Mononuclear cell (primary cell): ENCODE data around the gene DEF6. TPM values are rescaled to one million over a fixed set of nuclear protein-coding genes. Genes with fewer than 3 reads are reported as not detected.
"Not testable (repeated sequence)": the region's sequence is repeated elsewhere in the genome, so short reads cannot be mapped to it uniquely, and the experiment has no call there.

Source experiments
- H3K27me3 ChIP-seq: 2 replicates; pipeline ENCODE4 v1.6.0; 2011; ENCODE audit warnings: low read length, control low read depth; ENCODE audit not compliant: insufficient read depth
- H3K4me1 ChIP-seq: 2 replicates; pipeline ENCODE4 v1.5.1; 2011; ENCODE audit warnings: mild to moderate bottlenecking, low read length, control low read depth; ENCODE audit not compliant: insufficient read depth
- H3K4me3 ChIP-seq: 2 replicates; pipeline ENCODE4 v1.5.1; 2011; ENCODE audit warnings: mild to moderate bottlenecking, low read length, moderate library complexity
- H3K9me3 ChIP-seq: 2 replicates; pipeline ENCODE4 v1.5.1; 2011; ENCODE audit warnings: low read depth, mild to moderate bottlenecking, control low read depth, low read length
- total RNA-seq: library from RNA; depleted of rRNA; stranded (reverse); fragments of >200 nt; gene quantifications from one replicate; pipeline ENCODE4 v1.2.3, GENCODE V29; 2012

Gene DEF6
- total RNA-seq, 1 donor, result 80.1 TPM

GRCh38 chr6:35295521-35296315 lies 1.9 kb upstream of the DEF6 start:
- H3K4me1 ChIP-seq, result peaks cover 37% of the 10 kb centered on the region
- H3K27me3 ChIP-seq, result no peaks in the 10 kb centered on the region
- no peak overlapping the region for H3K4me3 ChIP-seq
- no peaks in the 10 kb centered on the region for H3K9me3 ChIP-seq

GRCh38 chr6:35296931-35297600 lies 552 bp upstream of the DEF6 start:
- peak overlapping the region; percentile 66 for H3K4me3 ChIP-seq
- no peaks in the 10 kb centered on the region for H3K27me3 ChIP-seq
- peaks cover 51% of the 10 kb centered on the region for H3K4me1 ChIP-seq
- H3K9me3 ChIP-seq, result no peaks in the 10 kb centered on the region

- H3K27me3 ChIP-seq, result no peaks in the 10 kb centered on the region
- H3K9me3 ChIP-seq, result no peaks in the 10 kb centered on the region
- H3K4me1 ChIP-seq, result peaks cover 67% of the 10 kb centered on the region
- H3K4me3 ChIP-seq, result peak overlapping the region; percentile 66
Measured at GRCh38 chr6:35298625-35299140, 1.1 kb downstream of the DEF6 start.

- Histone ChIP-seq H3K4me3 (peak overlapping the region; percentile 66), H3K4me1 (peaks cover 77% of the 10 kb centered on the region), H3K27me3 (no peaks in the 10 kb centered on the region), H3K9me3 (no peaks in the 10 kb centered on the region)
Measured at GRCh38 chr6:35299674-35300073, 2.1 kb downstream of the DEF6 start.

- Histone ChIP-seq H3K9me3 (no peaks in the 10 kb centered on the region), H3K4me3 (peak overlapping the region; percentile 17), H3K27me3 (no peaks in the 10 kb centered on the region), H3K4me1 (peaks cover 87% of the 10 kb centered on the region)
Measured at GRCh38 chr6:35300848-35301247, 3.2 kb downstream of the DEF6 start.

GRCh38 chr6:35302604-35303241 lies 5.1 kb downstream of the DEF6 start:
- H3K27me3 ChIP-seq, result no peaks in the 10 kb centered on the region
- peaks cover 86% of the 10 kb centered on the region for H3K4me1 ChIP-seq
- H3K4me3 ChIP-seq, result peak overlapping the region; percentile 27
- no peaks in the 10 kb centered on the region for H3K9me3 ChIP-seq

GRCh38 chr6:35304299-35304698 lies 6.7 kb downstream of the DEF6 start:
- Histone ChIP-seq H3K9me3 (no peaks in the 10 kb centered on the region), H3K4me1 (peaks cover 85% of the 10 kb centered on the region), H3K4me3 (no peak overlapping the region), H3K27me3 (no peaks in the 10 kb centered on the region)

- no peaks in the 10 kb centered on the region for H3K27me3 ChIP-seq
- H3K4me1 ChIP-seq, result peaks cover 85% of the 10 kb centered on the region
- H3K4me3 ChIP-seq, result no peak overlapping the region
- no peaks in the 10 kb centered on the region for H3K9me3 ChIP-seq
Measured at GRCh38 chr6:35305117-35305516, 7.5 kb downstream of the DEF6 start.

- not testable (repeated sequence) for H3K9me3 ChIP-seq, H3K4me3 ChIP-seq, H3K27me3 ChIP-seq
- peaks cover 85% of the 10 kb centered on the region for H3K4me1 ChIP-seq
Measured at GRCh38 chr6:35307138-35307537, 9.5 kb downstream of the DEF6 start.

GRCh38 chr6:35308543-35308942 lies 10.9 kb downstream of the DEF6 start:
- H3K27me3 ChIP-seq, H3K4me3 ChIP-seq, H3K9me3 ChIP-seq: not testable (repeated sequence)
- peaks cover 83% of the 10 kb centered on the region for H3K4me1 ChIP-seq

- H3K27me3 ChIP-seq, result no peaks in the 10 kb centered on the region
- H3K4me3 ChIP-seq, result no peak overlapping the region
- peaks cover 76% of the 10 kb centered on the region for H3K4me1 ChIP-seq
- no peaks in the 10 kb centered on the region for H3K9me3 ChIP-seq
Measured at GRCh38 chr6:35309611-35310264, 12.1 kb downstream of the DEF6 start.

GRCh38 chr6:35310265-35310831 lies 12.7 kb downstream of the DEF6 start:
- Histone ChIP-seq H3K4me1 (peaks cover 73% of the 10 kb centered on the region), H3K4me3 (no peak overlapping the region), H3K9me3 (no peaks in the 10 kb centered on the region), H3K27me3 (no peaks in the 10 kb centered on the region)

- Histone ChIP-seq H3K9me3 (no peaks in the 10 kb centered on the region), H3K4me1 (peaks cover 69% of the 10 kb centered on the region), H3K4me3 (peak overlapping the region; percentile 1), H3K27me3 (no peaks in the 10 kb centered on the region)
Measured at GRCh38 chr6:35311390-35312075, 13.9 kb downstream of the DEF6 start.

GRCh38 chr6:35312076-35312800 lies 14.6 kb downstream of the DEF6 start:
- H3K4me3 ChIP-seq, result no peak overlapping the region
- peaks cover 65% of the 10 kb centered on the region for H3K4me1 ChIP-seq
- no peaks in the 10 kb centered on the region for H3K9me3 ChIP-seq
- no peaks in the 10 kb centered on the region for H3K27me3 ChIP-seq
